ENCODE measurements around the gene KRIT1. TPM values are rescaled to one million over a fixed set of nuclear protein-coding genes. Genes with fewer than 3 reads are reported as not detected.

The KRIT1 gene
- total RNA-seq (ENCODE audit: low replicate concordance) = 46.7 and 59.4 TPM in 2 replicates

- Mint-ChIP-seq H3K27me3 (ENCODE audit: insufficient read depth, low read depth) (no peaks in the 10 kb centered on the region), H3K27ac (peak within 1 kb of the TSS; percentile 100), H3K9me3 (no peaks in the 10 kb centered on the region), H3K4me3 (peak within 1 kb of the TSS; percentile 97), H3K36me3 (no peaks in the 10 kb centered on the region), H3K4me1 (peaks cover 32% of the 10 kb centered on the region)
- Histone ChIP-seq H3F3A (ENCODE audit: low read depth) (peaks cover 23% of the 10 kb centered on the region), H2AFZ (replicated peaks) (peak within 1 kb of the TSS; percentile 92), H3K4me1 (peaks cover 26% of the 10 kb centered on the region), H3K79me2 (ENCODE audit: low read depth) (peaks cover 80% of the 10 kb centered on the region), H3K4me2 (peak within 1 kb of the TSS; percentile 90), H3K9ac (peak within 1 kb of the TSS; percentile 82), H3K9me3 (ENCODE audit: low read depth) (no peaks in the 10 kb centered on the region), H3K4me3 (peak within 1 kb of the TSS; percentile 85), H3K36me3 (peaks cover 16% of the 10 kb centered on the region), H3K27ac (peak within 1 kb of the TSS; percentile 95), H3K27me3 (no peaks in the 10 kb centered on the region), H4K20me1 (ENCODE audit: low read depth) (peaks cover 13% of the 10 kb centered on the region)
- TF ChIP-seq, protein P1, sequence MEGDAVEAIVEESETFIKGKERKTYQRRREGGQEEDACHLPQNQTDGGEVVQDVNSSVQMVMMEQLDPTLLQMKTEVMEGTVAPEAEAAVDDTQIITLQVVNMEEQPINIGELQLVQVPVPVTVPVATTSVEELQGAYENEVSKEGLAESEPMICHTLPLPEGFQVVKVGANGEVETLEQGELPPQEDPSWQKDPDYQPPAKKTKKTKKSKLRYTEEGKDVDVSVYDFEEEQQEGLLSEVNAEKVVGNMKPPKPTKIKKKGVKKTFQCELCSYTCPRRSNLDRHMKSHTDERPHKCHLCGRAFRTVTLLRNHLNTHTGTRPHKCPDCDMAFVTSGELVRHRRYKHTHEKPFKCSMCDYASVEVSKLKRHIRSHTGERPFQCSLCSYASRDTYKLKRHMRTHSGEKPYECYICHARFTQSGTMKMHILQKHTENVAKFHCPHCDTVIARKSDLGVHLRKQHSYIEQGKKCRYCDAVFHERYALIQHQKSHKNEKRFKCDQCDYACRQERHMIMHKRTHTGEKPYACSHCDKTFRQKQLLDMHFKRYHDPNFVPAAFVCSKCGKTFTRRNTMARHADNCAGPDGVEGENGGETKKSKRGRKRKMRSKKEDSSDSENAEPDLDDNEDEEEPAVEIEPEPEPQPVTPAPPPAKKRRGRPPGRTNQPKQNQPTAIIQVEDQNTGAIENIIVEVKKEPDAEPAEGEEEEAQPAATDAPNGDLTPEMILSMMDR (IDR thresholded peaks at IDR 0.05) = peak; percentile 20
- TF ChIP-seq EZH2phosphoT487 (IDR thresholded peaks at IDR 0.05) (peak; percentile 22), EZH2 (IDR thresholded peaks at IDR 0.05) (no peak)
- DNase-seq (ENCODE audit: low spot score) = peak; percentile 94
Measured at GRCh38 chr7:92245487-92246359, at the start of gene KRIT1, which contains the start of gene ANKIB1. TSS of gene KRIT1 (minus strand) at chr7:92245914. CDS start at chr7:92242135, 3,779 bp downstream. TSS of gene ANKIB1 (plus strand) at chr7:92245974. CDS start at chr7:92294979, 49,005 bp downstream.

DNA sequence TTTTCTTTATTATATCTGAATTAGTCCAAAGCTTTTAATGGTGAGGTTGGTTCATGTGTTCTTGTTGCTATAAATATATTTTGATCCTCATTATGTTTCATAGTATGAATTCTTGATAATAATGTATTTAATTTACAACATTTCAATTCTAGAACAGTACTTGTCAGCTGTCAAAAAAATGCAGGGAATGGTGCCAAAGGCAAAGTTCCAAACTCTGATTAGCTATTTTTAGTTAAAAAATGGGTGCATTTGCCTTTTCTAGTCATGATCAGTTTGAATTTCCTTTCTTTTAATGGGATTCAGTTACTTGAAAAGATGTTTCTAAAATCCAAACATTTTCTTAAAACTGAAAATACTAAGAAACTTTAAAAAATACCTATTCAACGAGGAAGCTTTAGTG, 49.7 kb upstream of the KRIT1 start:
- H3K4me1 Mint-ChIP-seq = no peaks in the 10 kb centered on the region
- Histone ChIP-seq H3K79me2 (ENCODE audit: low read depth) (peaks cover 53% of the 10 kb centered on the region), H3F3A (ENCODE audit: low read depth) (peaks cover 22% of the 10 kb centered on the region), H3K9ac (no peak overlapping the region), H2AFZ (replicated peaks) (no peak overlapping the region), H4K20me1 (ENCODE audit: low read depth) (peaks cover 8% of the 10 kb centered on the region), H3K27ac (no peak overlapping the region), H3K36me3 (peaks cover 5% of the 10 kb centered on the region), H3K4me2 (no peak overlapping the region), H3K27me3 (no peaks in the 10 kb centered on the region), H3K4me3 (no peak overlapping the region), H3K4me1 (peaks cover 16% of the 10 kb centered on the region), H3K9me3 (ENCODE audit: low read depth) (no peaks in the 10 kb centered on the region)
- H3K4me3 Mint-ChIP-seq = no peak overlapping the region
- no peak for DNase-seq (ENCODE audit: low spot score)
- H3K9me3 Mint-ChIP-seq = no peaks in the 10 kb centered on the region
- no peak overlapping the region for H3K27ac Mint-ChIP-seq
- TF ChIP-seq, protein P1 (IDR thresholded peaks at IDR 0.05) = no peak
- TF ChIP-seq EZH2 (IDR thresholded peaks at IDR 0.05) (no peak), EZH2phosphoT487 (IDR thresholded peaks at IDR 0.05) (no peak)
- H3K27me3 Mint-ChIP-seq (ENCODE audit: insufficient read depth, low read depth) = no peaks in the 10 kb centered on the region
- peaks cover 4% of the 10 kb centered on the region for H3K36me3 Mint-ChIP-seq

DNA sequence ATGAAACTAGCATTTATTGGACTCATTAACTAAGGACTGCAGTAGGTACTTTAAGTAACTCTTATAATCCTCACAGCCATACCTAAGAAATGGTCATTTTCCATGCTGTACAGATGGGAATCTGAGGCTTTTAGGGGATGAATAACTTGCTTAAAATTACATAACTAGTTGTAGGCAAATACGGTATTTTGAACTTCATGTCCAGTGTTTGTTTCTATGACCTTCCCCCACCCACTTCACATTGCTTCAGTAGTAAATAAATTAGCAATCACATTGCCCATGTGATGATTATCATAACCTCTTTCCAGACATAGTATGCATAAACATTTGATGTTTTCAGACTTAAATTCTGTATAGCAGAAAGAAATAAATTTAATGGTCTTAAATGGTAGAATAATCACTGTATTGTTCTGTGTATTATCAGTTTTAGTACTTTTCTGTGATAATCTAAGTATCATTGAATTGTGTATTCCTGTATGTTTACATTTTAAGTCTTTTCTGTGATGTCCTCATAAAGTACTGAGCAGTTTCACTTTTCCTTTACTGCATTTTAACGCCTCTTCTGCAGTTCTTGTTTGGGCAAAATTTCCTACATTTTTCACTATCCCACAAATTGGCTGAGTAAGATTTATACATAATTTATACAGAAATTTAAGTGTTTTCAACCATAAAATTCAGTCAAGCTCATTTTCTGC, 48.3 kb upstream of the KRIT1 start:
- Histone ChIP-seq H3F3A (ENCODE audit: low read depth) (peaks cover 22% of the 10 kb centered on the region), H3K9me3 (ENCODE audit: low read depth) (no peaks in the 10 kb centered on the region), H3K4me2 (no peak overlapping the region), H3K4me1 (peaks cover 16% of the 10 kb centered on the region), H3K27me3 (no peaks in the 10 kb centered on the region), H2AFZ (replicated peaks) (no peak overlapping the region), H3K27ac (no peak overlapping the region), H4K20me1 (ENCODE audit: low read depth) (peaks cover 8% of the 10 kb centered on the region), H3K36me3 (peaks cover 5% of the 10 kb centered on the region), H3K4me3 (no peak overlapping the region), H3K9ac (no peak overlapping the region), H3K79me2 (ENCODE audit: low read depth) (peaks cover 67% of the 10 kb centered on the region)
- TF ChIP-seq, protein P1 (IDR thresholded peaks at IDR 0.05) = no peak
- TF ChIP-seq EZH2phosphoT487 (IDR thresholded peaks at IDR 0.05) (no peak), EZH2 (IDR thresholded peaks at IDR 0.05) (no peak)
- Mint-ChIP-seq H3K9me3 (no peaks in the 10 kb centered on the region), H3K36me3 (peaks cover 3% of the 10 kb centered on the region), H3K4me3 (no peak overlapping the region), H3K27ac (no peak overlapping the region), H3K27me3 (ENCODE audit: insufficient read depth, low read depth) (no peaks in the 10 kb centered on the region), H3K4me1 (no peaks in the 10 kb centered on the region)
- no peak for DNase-seq (ENCODE audit: low spot score)
